OCI-LY7 (cell line): ENCODE results near the gene MTMR2. TPM values are rescaled to one million over a fixed set of nuclear protein-coding genes. Genes with fewer than 3 reads are reported as not detected.

ENCODE experiments used
- BruUV-seq: library from RNA; stranded (reverse); fragments of 400-500 nt; replicated peaks from 2 replicates; lab custom pipeline; 2021; lab: Mats Ljungman, UMichigan
- CTCF ChIA-PET: fragments of 300-600 bp; sonication (Branson Sonifier 250); formaldehyde crosslinking; loops from one replicate; lab custom pipeline; 2022; ENCODE audit warnings: antibody characterized with exemption; ENCODE audit not compliant: unreplicated experiment; lab: Charles Lee
- POLR2A ChIA-PET: fragments of 300-600 bp; sonication (Branson Sonifier 250); formaldehyde crosslinking; loops from one replicate; lab custom pipeline; 2022; ENCODE audit warnings: antibody characterized with exemption; lab: Charles Lee
- DNase-seq: peaks from one replicate; pipeline ENCODE4 v3.0.0-alpha.2; 2015; ENCODE audit warnings: low spot score
- H2AFZ ChIP-seq: fragments of 200-600 bp; sonication (generic), shearing (Covaris generic); 2 replicates; pipeline ENCODE4 v1.6.1; 2014; ENCODE audit warnings: mild to moderate bottlenecking, antibody characterized with exemption, low read length, moderate library complexity
- H3K27ac ChIP-seq: fragments of 200-600 bp; sonication (generic); 2 replicates; pipeline ENCODE4 v1.5.1; 2014; ENCODE audit warnings: mixed run types, low read depth, mild to moderate bottlenecking, moderate library complexity, low read length, inconsistent platforms; ENCODE audit not compliant: poor library complexity, severe bottlenecking
- H3K36me3 ChIP-seq: fragments of 200-600 bp; sonication (generic); 2 replicates; pipeline ENCODE4 v1.6.1; 2014; ENCODE audit warnings: mild to moderate bottlenecking, antibody characterized with exemption, low read length, moderate library complexity, mixed read lengths; ENCODE audit not compliant: insufficient read depth
- H3K4me1 ChIP-seq: fragments of 200-600 bp; sonication (generic); 2 replicates; pipeline ENCODE4 v1.5.1; 2014; ENCODE audit warnings: mild to moderate bottlenecking, low read length; ENCODE audit not compliant: insufficient read depth, poor library complexity, severe bottlenecking
- H3K4me2 ChIP-seq: fragments of 200-600 bp; sonication (generic); 2 replicates; pipeline ENCODE4 v1.6.1; 2014; ENCODE audit warnings: mild to moderate bottlenecking, low read length
- H3K4me3 ChIP-seq: fragments of 200-600 bp; sonication (generic); 2 replicates; pipeline ENCODE4 v1.5.1; 2014; ENCODE audit warnings: mild to moderate bottlenecking, low read depth, low read length; ENCODE audit not compliant: poor library complexity, severe bottlenecking
- H3K79me2 ChIP-seq: fragments of 200-600 bp; sonication (generic); 2 replicates; pipeline ENCODE4 v1.6.1; 2016; ENCODE audit warnings: low read depth, mild to moderate bottlenecking, low read length, moderate library complexity, mixed read lengths; ENCODE audit not compliant: insufficient read depth
- H3K9me2 ChIP-seq: fragments of 200-600 bp; sonication (generic); 2 replicates; pipeline ENCODE4 v1.6.1; 2016; ENCODE audit warnings: mild to moderate bottlenecking, low read length, mixed read lengths; ENCODE audit not compliant: insufficient read depth
- H3K9me3 ChIP-seq: fragments of 200-600 bp; sonication (generic); 2 replicates; pipeline ENCODE4 v1.6.1; 2014; ENCODE audit warnings: mild to moderate bottlenecking, mixed run types, low read length, mixed read lengths
- H4K20me1 ChIP-seq: fragments of 200-600 bp; sonication (generic); 2 replicates; pipeline ENCODE4 v1.6.1; 2014; ENCODE audit warnings: mild to moderate bottlenecking, antibody characterized with exemption, low read length, moderate library complexity, mixed read lengths; ENCODE audit not compliant: insufficient read depth
- CTCF ChIP-seq: fragments of 200-600 bp; sonication (generic); conservative IDR thresholded peaks from 2 replicates; pipeline ENCODE4 v1.5.1; 2014; ENCODE audit warnings: mild to moderate bottlenecking, antibody characterized with exemption, low read length, moderate library complexity, mixed read lengths
- EZH2phosphoT487 ChIP-seq: fragments of 200-600 bp; sonication (generic); IDR thresholded peaks from 2 replicates; pipeline ENCODE4 v1.6.1; 2018; ENCODE audit warnings: low read depth, borderline replicate concordance, mild to moderate bottlenecking, mixed run types, antibody characterized with exemption, low read length, moderate library complexity, mixed read lengths
- intact Hi-C: fragments of 100-400 bp; cut with micrococcal nuclease; formaldehyde crosslinking; loops from one replicate; pipeline ENCODE4 v1.10.0; 2022; ENCODE audit not compliant: unreplicated experiment
- total RNA-seq, 2 experiments: library from RNA; depleted of rRNA in 1 of 2; stranded (reverse); fragments of >200 nt in 1 of 2; shearing (Covaris generic) in 1 of 2; gene quantifications; 2 replicates each; pipeline ENCODE4 v1.2.3, GENCODE V29; 2014 to 2022

MTMR2 gene
- total RNA-seq, 2 experiments from 2014 or later: 0.79 to 13.0 TPM

GRCh38 chr11:95829580-95830259 is 94.2 kb downstream of the MTMR2 start:
- Histone ChIP-seq H3K27ac (no peak overlapping the region), H3K9me2 (no peaks in the 10 kb centered on the region), H3K36me3 (peaks cover 84% of the 10 kb centered on the region), H4K20me1 (no peaks in the 10 kb centered on the region), H3K4me3 (no peak overlapping the region), H2AFZ (no peak overlapping the region), H3K4me1 (no peaks in the 10 kb centered on the region), H3K4me2 (no peak overlapping the region), H3K9me3 (no peaks in the 10 kb centered on the region), H3K79me2 (no peaks in the 10 kb centered on the region)
- POLR2A ChIA-PET: interaction anchor here (0.7 kb wide), 1 partner anchor 560 kb away, joined by 3 read pairs; the partner anchor contains the start of gene CCDC82
- TF ChIP-seq CTCF (no peak), EZH2phosphoT487 (no peak)
- CTCF ChIA-PET: no interaction called here
- intact Hi-C loops: no loop called here
- no TSS peak for BruUV-seq
- no peak for DNase-seq

- no peaks in the 10 kb centered on the region for H3K9me3 ChIP-seq
- no peaks in the 10 kb centered on the region for H4K20me1 ChIP-seq
- no peak for DNase-seq
- H3K36me3 ChIP-seq: peaks cover 83% of the 10 kb centered on the region
- H3K79me2 ChIP-seq: no peaks in the 10 kb centered on the region
- ChIA-PET CTCF (no interaction called here), POLR2A (interaction anchor here (0.8 kb wide), 1 partner anchor 18 kb away, joined by 4 read pairs; no protein-coding TSS in a partner anchor)
- TF ChIP-seq CTCF (no peak), EZH2phosphoT487 (no peak)
- no peak overlapping the region for H3K4me3 ChIP-seq
- no peak overlapping the region for H3K4me2 ChIP-seq
- no TSS peak for BruUV-seq
- H3K27ac ChIP-seq: no peak overlapping the region
- no peaks in the 10 kb centered on the region for H3K9me2 ChIP-seq
- no peaks in the 10 kb centered on the region for H3K4me1 ChIP-seq
- H2AFZ ChIP-seq: no peak overlapping the region
- intact Hi-C loops: no loop called here
These were observed 96.2 kb downstream of the MTMR2 start for GRCh38 chr11:95827696-95828095.

- Histone ChIP-seq H3K27ac (no peak overlapping the region), H3K4me3 (no peak overlapping the region), H2AFZ (no peak overlapping the region), H3K36me3 (peaks cover 83% of the 10 kb centered on the region), H4K20me1 (no peaks in the 10 kb centered on the region), H3K4me2 (no peak overlapping the region), H3K79me2 (no peaks in the 10 kb centered on the region), H3K4me1 (no peaks in the 10 kb centered on the region), H3K9me3 (no peaks in the 10 kb centered on the region), H3K9me2 (no peaks in the 10 kb centered on the region)
- POLR2A ChIA-PET: interaction anchor here (0.9 to 1.4 kb wide), 3 partner anchors 11 to 63 kb away, joined by 4 to 5 read pairs (median 4); no protein-coding TSS in a partner anchor
- CTCF ChIA-PET: no interaction called here
- no peak for DNase-seq
- TF ChIP-seq EZH2phosphoT487 (no peak), CTCF (no peak)
- intact Hi-C loops: no loop called here
- no TSS peak for BruUV-seq
These were observed 102.3 kb downstream of the MTMR2 start for GRCh38 chr11:95821640-95822039.
